ENCODE data around the gene C3orf80. TPM values are rescaled to one million over a fixed set of nuclear protein-coding genes. Genes with fewer than 3 reads are reported as not detected.

The C3orf80 gene
- total and polyA plus RNA-seq, 10 of the 15 experiments (the other 5 are each of a cell fraction or from before 2014, with no cell fraction given) = 0.02 to 0.04 TPM; not detected in 8

DNA sequence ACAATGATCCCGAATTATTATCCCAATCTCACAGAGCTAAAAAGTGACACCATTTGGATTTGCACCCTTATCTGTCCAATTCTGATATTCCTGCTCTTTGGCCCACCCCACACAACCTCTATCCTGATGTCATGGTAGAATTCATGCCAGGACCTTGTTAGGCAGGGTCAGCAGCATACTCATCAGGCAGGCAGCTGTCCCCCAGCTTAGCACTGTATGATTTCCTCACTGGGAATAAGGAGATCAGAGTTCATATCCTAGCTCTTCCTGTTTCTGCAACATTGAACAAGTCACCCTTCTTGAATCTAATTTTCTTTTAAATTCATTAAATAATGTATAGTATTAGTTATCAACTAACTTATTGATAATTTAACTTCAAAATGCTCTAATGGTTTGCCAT lies 12.0 kb upstream of the C3orf80 start:
- no TSS peak for BruUV-seq (replicated peaks)
- H3K27ac ChIP-seq (ENCODE audit: control insufficient read depth, insufficient read depth) = no peak overlapping the region
- no peaks in the 10 kb centered on the region for H4K20me1 ChIP-seq (ENCODE audit: control insufficient read depth, insufficient read depth)
- H3K36me3 ChIP-seq (ENCODE audit: control insufficient read depth in 2 of 2, insufficient read depth in 2 of 2, low read length in 1 of 2) = no peaks in the 10 kb centered on the region
- WGBS (ENCODE audit: insufficient coverage, insufficient replicate concordance, low lambda C conversion rate, missing lambda C conversion rate) = 0% methylated on average over 1 of the region's 1 CpG
- ChIA-PET RAD21 (ENCODE audit: unreplicated experiment) (no interaction called here), POLR2A (no interaction called here), SMC1A (ENCODE audit: uncharacterized antibody, unreplicated experiment) (no interaction called here), CTCF (no interaction called here)
- TF ChIP-seq STAT1 (conservative IDR thresholded peaks at IDR 0.05) (no peak), BMI1 (IDR thresholded peaks at IDR 0.05; ENCODE audit: borderline replicate concordance) (no peak), GABPA (IDR thresholded peaks at IDR 0.05; ENCODE audit: low read depth) (no peak), POLR2AphosphoS2 (IDR thresholded peaks at IDR 0.05; ENCODE audit: low read depth, low read length) (no peak), IKZF1 (conservative IDR thresholded peaks at IDR 0.05) (no peak), SREBF1 (IDR thresholded peaks at IDR 0.05; ENCODE audit: low read length) (no peak), MYB (IDR thresholded peaks at IDR 0.05; ENCODE audit: borderline replicate concordance, low read depth, low read length) (no peak), ZNF207 (IDR thresholded peaks at IDR 0.05; ENCODE audit: borderline replicate concordance) (no peak)
- H3K27me3 ChIP-seq (replicated peaks in 1 of 2; ENCODE audit: control insufficient read depth in 2 of 2, insufficient read depth in 2 of 2, low read length in 1 of 2) = 0 out of 4 replicates have a peak, but pooled peaks cover 0 to 7% of the 10 kb centered on the region in 2 experiments
- H3K9me3 ChIP-seq (replicated peaks; ENCODE audit: control insufficient read depth, insufficient read depth, low read length) = no peaks in the 10 kb centered on the region
- intact Hi-C loops (cut with micrococcal nuclease; ENCODE audit: unreplicated experiment) (no loop called here), in situ Hi-C loops (cut with MboI) (no loop called here)
- no peak for DNase-seq (ENCODE audit: low read depth, low spot score)
- no peaks in the 10 kb centered on the region for H3K4me1 ChIP-seq (ENCODE audit: control insufficient read depth, insufficient read depth, low read length)
- H3K9ac ChIP-seq (ENCODE audit: control insufficient read depth, insufficient read depth, low read length) = no peak overlapping the region
- no peak for ATAC-seq
- no peak overlapping the region for H2AFZ ChIP-seq (ENCODE audit: control insufficient read depth, low read depth, low read length)
- H3K4me3 ChIP-seq = no peak overlapping the region
- no peaks in the 10 kb centered on the region for H3K79me2 ChIP-seq (ENCODE audit: control insufficient read depth, insufficient read depth, low read length)
- no peak overlapping the region for H3K4me2 ChIP-seq (ENCODE audit: control insufficient read depth, insufficient read depth)
- FAIRE-seq = no peak

DNA sequence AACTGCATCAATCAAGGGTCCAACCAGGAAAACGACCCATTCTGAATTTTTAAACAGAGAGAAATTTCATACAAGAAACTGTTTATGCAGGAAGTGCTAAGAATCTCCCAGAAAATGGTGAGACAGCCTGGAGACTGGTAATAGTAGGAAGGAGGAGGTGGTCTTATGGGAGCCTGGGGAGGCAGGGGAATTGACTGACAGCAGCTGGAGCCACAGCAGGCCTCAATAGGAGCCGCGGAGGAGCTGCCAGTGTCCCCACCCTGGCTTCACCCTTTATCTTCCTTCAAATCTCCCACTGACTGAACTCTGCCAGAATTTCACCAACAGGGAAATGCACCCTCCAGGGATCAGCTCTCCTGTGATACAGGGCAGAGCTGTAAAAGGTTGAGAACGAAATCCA lies 7.5 kb upstream of the C3orf80 start:
- WGBS (ENCODE audit: insufficient coverage, insufficient replicate concordance, low lambda C conversion rate, missing lambda C conversion rate) = 47% methylated on average over 4 of the region's 4 CpGs
- Histone ChIP-seq H3K9ac (ENCODE audit: control insufficient read depth, insufficient read depth, low read length) (no peak overlapping the region), H3K4me1 (ENCODE audit: control insufficient read depth, insufficient read depth, low read length) (no peaks in the 10 kb centered on the region), H3K36me3 (ENCODE audit: control insufficient read depth in 2 of 2, insufficient read depth in 2 of 2, low read length in 1 of 2) (no peaks in the 10 kb centered on the region), H2AFZ (ENCODE audit: control insufficient read depth, low read depth, low read length) (no peak overlapping the region), H3K27me3 (replicated peaks in 1 of 2; ENCODE audit: control insufficient read depth in 2 of 2, insufficient read depth in 2 of 2, low read length in 1 of 2) (peaks cover 3 to 14% of the 10 kb centered on the region in 2 experiments; a peak in 3 of 4 replicates), H3K79me2 (ENCODE audit: control insufficient read depth, insufficient read depth, low read length) (no peaks in the 10 kb centered on the region), H3K9me3 (replicated peaks; ENCODE audit: control insufficient read depth, insufficient read depth, low read length) (no peaks in the 10 kb centered on the region), H3K4me3 (no peak overlapping the region), H3K4me2 (ENCODE audit: control insufficient read depth, insufficient read depth) (no peak overlapping the region), H3K27ac (ENCODE audit: control insufficient read depth, insufficient read depth) (no peak overlapping the region), H4K20me1 (ENCODE audit: control insufficient read depth, insufficient read depth) (no peaks in the 10 kb centered on the region)
- BruUV-seq (replicated peaks) = no TSS peak
- SMC1A ChIA-PET (ENCODE audit: uncharacterized antibody, unreplicated experiment) = interaction anchor here (1.3 to 1.4 kb wide), 2 partner anchors 11 to 36 kb away, joined by 3 to 4 read pairs; no protein-coding TSS in a partner anchor
- intact Hi-C loops (cut with micrococcal nuclease; ENCODE audit: unreplicated experiment) (no loop called here), in situ Hi-C loops (cut with MboI) (no loop called here)
- POLR2A ChIA-PET = no interaction called here
- RAD21 ChIA-PET (ENCODE audit: unreplicated experiment) = no interaction called here
- CTCF ChIA-PET = interaction anchor here (0.7 kb wide), 1 partner anchor 122 kb away, joined by 3 read pairs; no protein-coding TSS in a partner anchor
- ATAC-seq = no peak
- FAIRE-seq = no peak
- no peak for DNase-seq (ENCODE audit: low read depth, low spot score)
- TF ChIP-seq, protein P1, sequence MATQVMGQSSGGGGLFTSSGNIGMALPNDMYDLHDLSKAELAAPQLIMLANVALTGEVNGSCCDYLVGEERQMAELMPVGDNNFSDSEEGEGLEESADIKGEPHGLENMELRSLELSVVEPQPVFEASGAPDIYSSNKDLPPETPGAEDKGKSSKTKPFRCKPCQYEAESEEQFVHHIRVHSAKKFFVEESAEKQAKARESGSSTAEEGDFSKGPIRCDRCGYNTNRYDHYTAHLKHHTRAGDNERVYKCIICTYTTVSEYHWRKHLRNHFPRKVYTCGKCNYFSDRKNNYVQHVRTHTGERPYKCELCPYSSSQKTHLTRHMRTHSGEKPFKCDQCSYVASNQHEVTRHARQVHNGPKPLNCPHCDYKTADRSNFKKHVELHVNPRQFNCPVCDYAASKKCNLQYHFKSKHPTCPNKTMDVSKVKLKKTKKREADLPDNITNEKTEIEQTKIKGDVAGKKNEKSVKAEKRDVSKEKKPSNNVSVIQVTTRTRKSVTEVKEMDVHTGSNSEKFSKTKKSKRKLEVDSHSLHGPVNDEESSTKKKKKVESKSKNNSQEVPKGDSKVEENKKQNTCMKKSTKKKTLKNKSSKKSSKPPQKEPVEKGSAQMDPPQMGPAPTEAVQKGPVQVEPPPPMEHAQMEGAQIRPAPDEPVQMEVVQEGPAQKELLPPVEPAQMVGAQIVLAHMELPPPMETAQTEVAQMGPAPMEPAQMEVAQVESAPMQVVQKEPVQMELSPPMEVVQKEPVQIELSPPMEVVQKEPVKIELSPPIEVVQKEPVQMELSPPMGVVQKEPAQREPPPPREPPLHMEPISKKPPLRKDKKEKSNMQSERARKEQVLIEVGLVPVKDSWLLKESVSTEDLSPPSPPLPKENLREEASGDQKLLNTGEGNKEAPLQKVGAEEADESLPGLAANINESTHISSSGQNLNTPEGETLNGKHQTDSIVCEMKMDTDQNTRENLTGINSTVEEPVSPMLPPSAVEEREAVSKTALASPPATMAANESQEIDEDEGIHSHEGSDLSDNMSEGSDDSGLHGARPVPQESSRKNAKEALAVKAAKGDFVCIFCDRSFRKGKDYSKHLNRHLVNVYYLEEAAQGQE (IDR thresholded peaks at IDR 0.05; ENCODE audit: low read depth, low read length) = no peak
- TF ChIP-seq, protein P2, sequence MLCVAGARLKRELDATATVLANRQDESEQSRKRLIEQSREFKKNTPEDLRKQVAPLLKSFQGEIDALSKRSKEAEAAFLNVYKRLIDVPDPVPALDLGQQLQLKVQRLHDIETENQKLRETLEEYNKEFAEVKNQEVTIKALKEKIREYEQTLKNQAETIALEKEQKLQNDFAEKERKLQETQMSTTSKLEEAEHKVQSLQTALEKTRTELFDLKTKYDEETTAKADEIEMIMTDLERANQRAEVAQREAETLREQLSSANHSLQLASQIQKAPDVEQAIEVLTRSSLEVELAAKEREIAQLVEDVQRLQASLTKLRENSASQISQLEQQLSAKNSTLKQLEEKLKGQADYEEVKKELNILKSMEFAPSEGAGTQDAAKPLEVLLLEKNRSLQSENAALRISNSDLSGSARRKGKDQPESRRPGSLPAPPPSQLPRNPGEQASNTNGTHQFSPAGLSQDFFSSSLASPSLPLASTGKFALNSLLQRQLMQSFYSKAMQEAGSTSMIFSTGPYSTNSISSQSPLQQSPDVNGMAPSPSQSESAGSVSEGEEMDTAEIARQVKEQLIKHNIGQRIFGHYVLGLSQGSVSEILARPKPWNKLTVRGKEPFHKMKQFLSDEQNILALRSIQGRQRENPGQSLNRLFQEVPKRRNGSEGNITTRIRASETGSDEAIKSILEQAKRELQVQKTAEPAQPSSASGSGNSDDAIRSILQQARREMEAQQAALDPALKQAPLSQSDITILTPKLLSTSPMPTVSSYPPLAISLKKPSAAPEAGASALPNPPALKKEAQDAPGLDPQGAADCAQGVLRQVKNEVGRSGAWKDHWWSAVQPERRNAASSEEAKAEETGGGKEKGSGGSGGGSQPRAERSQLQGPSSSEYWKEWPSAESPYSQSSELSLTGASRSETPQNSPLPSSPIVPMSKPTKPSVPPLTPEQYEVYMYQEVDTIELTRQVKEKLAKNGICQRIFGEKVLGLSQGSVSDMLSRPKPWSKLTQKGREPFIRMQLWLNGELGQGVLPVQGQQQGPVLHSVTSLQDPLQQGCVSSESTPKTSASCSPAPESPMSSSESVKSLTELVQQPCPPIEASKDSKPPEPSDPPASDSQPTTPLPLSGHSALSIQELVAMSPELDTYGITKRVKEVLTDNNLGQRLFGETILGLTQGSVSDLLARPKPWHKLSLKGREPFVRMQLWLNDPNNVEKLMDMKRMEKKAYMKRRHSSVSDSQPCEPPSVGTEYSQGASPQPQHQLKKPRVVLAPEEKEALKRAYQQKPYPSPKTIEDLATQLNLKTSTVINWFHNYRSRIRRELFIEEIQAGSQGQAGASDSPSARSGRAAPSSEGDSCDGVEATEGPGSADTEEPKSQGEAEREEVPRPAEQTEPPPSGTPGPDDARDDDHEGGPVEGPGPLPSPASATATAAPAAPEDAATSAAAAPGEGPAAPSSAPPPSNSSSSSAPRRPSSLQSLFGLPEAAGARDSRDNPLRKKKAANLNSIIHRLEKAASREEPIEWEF (IDR thresholded peaks at IDR 0.05; ENCODE audit: insufficient replicate concordance, low read depth, low read length) = no peak
- TF ChIP-seq SREBF1 (IDR thresholded peaks at IDR 0.05; ENCODE audit: low read length) = no peak

Measured in GM12878 (cell line).